ENCODE results near the gene CHRNE.

CHRNE gene

GRCh38 chr17:4903051-4903818 is at the start of gene CHRNE:
CHRNE (minus strand) TSS chr17:4903098; CDS start chr17:4903063, 35 bp downstream.
- DNase-seq = peak; percentile 84

- no peak for DNase-seq
Observed at GRCh38 chr17:4951486-4951885, 48.6 kb upstream of the CHRNE start.

- no peak for DNase-seq
Observed at GRCh38 chr17:4950746-4951204, 47.9 kb upstream of the CHRNE start, which contains the start of gene ENO3. ENO3 (plus strand) TSS chr17:4951119; CDS start chr17:4951830, 711 bp downstream.

GRCh38 chr17:4950075-4950745 is 47.3 kb upstream of the CHRNE start:
- DNase-seq = no peak

GRCh38 chr17:4949321-4950074 is 46.6 kb upstream of the CHRNE start:
- peak; percentile 53 for DNase-seq

GRCh38 chr17:4948931-4949320 is 46.0 kb upstream of the CHRNE start:
- peak; percentile 64 for DNase-seq

GRCh38 chr17:4948166-4948930 is 45.5 kb upstream of the CHRNE start, which contains the start of gene PFN1:
PFN1 (minus strand) TSS chr17:4948530; CDS start chr17:4948394, 136 bp downstream.
- peak; percentile 52 for DNase-seq

- DNase-seq = peak; percentile 12
Observed at GRCh38 chr17:4947411-4948165, 44.7 kb upstream of the CHRNE start.

- DNase-seq = no peak
Observed at GRCh38 chr17:4947010-4947410, 44.1 kb upstream of the CHRNE start.

GRCh38 chr17:4946312-4946976 is 43.5 kb upstream of the CHRNE start:
- no peak for DNase-seq

GRCh38 chr17:4945944-4946280 is 43.0 kb upstream of the CHRNE start:
- no peak for DNase-seq

- no peak for DNase-seq
Observed at GRCh38 chr17:4945176-4945943, 42.5 kb upstream of the CHRNE start.

GRCh38 chr17:4944554-4945175 is 41.8 kb upstream of the CHRNE start:
- DNase-seq = no peak

- no peak for DNase-seq
Observed at GRCh38 chr17:4944163-4944553, 41.3 kb upstream of the CHRNE start.

GRCh38 chr17:4942760-4943508 is 40.0 kb upstream of the CHRNE start:
- DNase-seq = no peak

- DNase-seq = no peak
Observed at GRCh38 chr17:4941319-4941610, 38.4 kb upstream of the CHRNE start.

GRCh38 chr17:4940555-4941318 is 37.8 kb upstream of the CHRNE start:
- no peak for DNase-seq

- DNase-seq = peak; percentile 98
Observed at GRCh38 chr17:4939796-4940554, 37.1 kb upstream of the CHRNE start, which contains the start of the genes RNF167 and SLC25A11. RNF167 (plus strand) TSS chr17:4940268; CDS start chr17:4940910, 642 bp downstream. SLC25A11 (minus strand) TSS chr17:4940046; CDS start chr17:4939910, 136 bp downstream.

Measured in DMS79 (cell line).